Measurements from ENCODE around the gene MYO1H.

GRCh38 chr12:109483346-109483745 is 135.6 kb downstream of the MYO1H start:
- TF ChIP-seq SRF (IDR thresholded peaks at IDR 0.05; ENCODE audit: low read depth, low read length) = no peak
- no peak for TF ChIP-seq KLF15 (CRISPR knock-in tag; IDR thresholded peaks at IDR 0.05; ENCODE audit: borderline replicate concordance)
- no peak for TF ChIP-seq NFE2 (CRISPR knock-in tag; IDR thresholded peaks at IDR 0.05)
- TF ChIP-seq MAFK (conservative IDR thresholded peaks at IDR 0.05 in 1 of 2, IDR thresholded peaks at IDR 0.05 in 1 of 2; ENCODE audit: low read length in 2 of 2) = no peak
- TF ChIP-seq ZNF121 (CRISPR knock-in tag; IDR thresholded peaks at IDR 0.05) = no peak

Measured in HepG2 (cell line).